T-helper 2 cell treated with Interferon-gamma antibody and Interleukin-4, amounts not matched to agents 100 ng/mL and 5 ng/mL, for 36 hours (primary cell): ENCODE measurements around the gene LGALS3. TPM values are rescaled to one million over a fixed set of nuclear protein-coding genes. Genes with fewer than 3 reads are reported as not detected.

Experiments
- intact Hi-C: fragments of 100-400 bp; cut with micrococcal nuclease; formaldehyde crosslinking; loops from one replicate; pipeline ENCODE4 v1.15.1; 2023
- total RNA-seq: library from RNA; stranded (reverse); gene quantifications from 2 replicates; pipeline ENCODE4 v1.2.3, GENCODE V29; 2022

The LGALS3 gene
- total RNA-seq, 1 donor from 2014 or later, result 51.1 TPM

GRCh38 chr14:55111122-55111708, 17.8 kb upstream of the LGALS3 start:
- intact Hi-C loops, result no loop called here

GRCh38 chr14:55114720-55115119, 14.3 kb upstream of the LGALS3 start:
- intact Hi-C loops, result no loop called here

GRCh38 chr14:55115460-55115859, 13.6 kb upstream of the LGALS3 start:
- intact Hi-C loops, result no loop called here

GRCh38 chr14:55115861-55116245, 13.2 kb upstream of the LGALS3 start:
- intact Hi-C loops, result no loop called here

GRCh38 chr14:55116246-55117030, 12.6 kb upstream of the LGALS3 start:
- intact Hi-C loops, result no loop called here

GRCh38 chr14:55117803-55118441, 11.1 kb upstream of the LGALS3 start:
- intact Hi-C loops, result no loop called here

- intact Hi-C loops, result no loop called here
Measured at GRCh38 chr14:55118761-55119160, 10.3 kb upstream of the LGALS3 start.

- intact Hi-C loops, result no loop called here
Measured at GRCh38 chr14:55120571-55121495, 8.2 kb upstream of the LGALS3 start.

GRCh38 chr14:55121628-55122439, 7.2 kb upstream of the LGALS3 start:
- intact Hi-C loops, result no loop called here

GRCh38 chr14:55122440-55122986, 6.5 kb upstream of the LGALS3 start:
- intact Hi-C loops, result no loop called here

- intact Hi-C loops, result no loop called here
Measured at GRCh38 chr14:55123101-55123500, 6.0 kb upstream of the LGALS3 start.

GRCh38 chr14:55123852-55124639, 5.0 kb upstream of the LGALS3 start:
- intact Hi-C loops, result no loop called here

GRCh38 chr14:55124774-55125386, 4.2 kb upstream of the LGALS3 start:
- intact Hi-C loops, result no loop called here

- intact Hi-C loops, result no loop called here
Measured at GRCh38 chr14:55125403-55125802, 3.6 kb upstream of the LGALS3 start.

- intact Hi-C loops, result no loop called here
Measured at GRCh38 chr14:55126034-55126433, 3.0 kb upstream of the LGALS3 start.

GRCh38 chr14:55126932-55127459, 2.1 kb upstream of the LGALS3 start:
- intact Hi-C loops, result no loop called here

GRCh38 chr14:55127460-55127951, 1.5 kb upstream of the LGALS3 start:
- intact Hi-C loops, result no loop called here

- intact Hi-C loops, result loop anchor here (1.0 to 2.0 kb wide), 3 partner anchors 26 to 76 kb away; no protein-coding TSS in a partner anchor
Measured at GRCh38 chr14:55128386-55129085, 516 bp upstream of the LGALS3 start.
